Measurements from ENCODE around the gene PPP1CC.

- no peak for TF ChIP-seq CTCF (IDR thresholded peaks at IDR 0.05)
- no peak for TF ChIP-seq EP300 (IDR thresholded peaks at IDR 0.05; ENCODE audit: borderline replicate concordance in 1 of 2, low read depth in 1 of 2, low read length in 1 of 2)
- no peak for TF ChIP-seq FOXM1 (IDR thresholded peaks at IDR 0.05; ENCODE audit: low read depth)
- no peak for TF ChIP-seq RAD21 (IDR thresholded peaks at IDR 0.05; ENCODE audit: low read length)
- TF ChIP-seq FOSL2 (IDR thresholded peaks at IDR 0.05; ENCODE audit: borderline replicate concordance, low read depth), result no peak
- no peak for TF ChIP-seq EZH2phosphoT487 (IDR thresholded peaks at IDR 0.05; ENCODE audit: borderline replicate concordance, low read depth)
- TF ChIP-seq GATA2 (CRISPR knock-in tag; IDR thresholded peaks at IDR 0.05), result no peak
- no peak for TF ChIP-seq NFIC (IDR thresholded peaks at IDR 0.05; ENCODE audit: borderline replicate concordance)
- no peak for TF ChIP-seq REST (IDR thresholded peaks at IDR 0.05; ENCODE audit: low read depth, low read length)
- no peak for TF ChIP-seq SMC3 (IDR thresholded peaks at IDR 0.05; ENCODE audit: low read depth, low read length)
- no peak for TF ChIP-seq POLR2AphosphoS5 (IDR thresholded peaks at IDR 0.05; ENCODE audit: low read depth, low read length)
- no peak for TF ChIP-seq MAX (IDR thresholded peaks at IDR 0.05; ENCODE audit: low read depth)
- no peak for TF ChIP-seq GABPA (IDR thresholded peaks at IDR 0.05; ENCODE audit: low read depth)
- no peak for TF ChIP-seq RFX5 (IDR thresholded peaks at IDR 0.05; ENCODE audit: low read length)
These were observed 62.7 kb downstream of the PPP1CC start for GRCh38 chr12:110680032-110680431.

Data from SK-N-SH (cell line).